ENCODE results near the gene ADARB2. TPM values are rescaled to one million over a fixed set of nuclear protein-coding genes. Genes with fewer than 3 reads are reported as not detected.

Gene ADARB2
- total and polyA plus RNA-seq, 5 donors from 2014 or later = 0.27 to 2.9 (median 0.69) TPM; not detected in 1

GRCh38 chr10:1360558-1361164 lies 376.7 kb downstream of the ADARB2 start:
- Mint-ChIP-seq H3K9me3 (peaks cover 0 to 2% (median 0%) of the 10 kb centered on the region in 7 donors), H3K36me3 (no peaks in the 10 kb centered on the region), H3K4me1 (peaks cover 0 to 26% (median 7%) of the 10 kb centered on the region in 4 donors), H3K27me3 (peaks cover 8% of the 10 kb centered on the region), H3K27ac (peak overlapping the region in 1 of 3 donors; percentile 82), H3K4me3 (no peak overlapping the region)
- Histone ChIP-seq H3K4me3 (ENCODE audit: low read depth, low read length) (no peak overlapping the region), H3K4me1 (ENCODE audit: control insufficient read depth, insufficient read depth, low read length, poor library complexity, severe bottlenecking) (peaks cover 11% of the 10 kb centered on the region), H3K27ac (ENCODE audit: insufficient read depth, low read length, poor library complexity, severe bottlenecking) (no peak overlapping the region), H3K9me3 (ENCODE audit: control insufficient read depth in 2 of 2, low read length in 2 of 2) (no peaks in the 10 kb centered on the region), H3K27me3 (ENCODE audit: control insufficient read depth, insufficient read depth, low read length) (peaks cover 2% of the 10 kb centered on the region), H3K36me3 (ENCODE audit: control insufficient read depth, insufficient read depth, low read length) (no peaks in the 10 kb centered on the region)
- ATAC-seq (ENCODE audit: low read depth in 2 of 2) = no peak
- no peak for DNase-seq

DNA sequence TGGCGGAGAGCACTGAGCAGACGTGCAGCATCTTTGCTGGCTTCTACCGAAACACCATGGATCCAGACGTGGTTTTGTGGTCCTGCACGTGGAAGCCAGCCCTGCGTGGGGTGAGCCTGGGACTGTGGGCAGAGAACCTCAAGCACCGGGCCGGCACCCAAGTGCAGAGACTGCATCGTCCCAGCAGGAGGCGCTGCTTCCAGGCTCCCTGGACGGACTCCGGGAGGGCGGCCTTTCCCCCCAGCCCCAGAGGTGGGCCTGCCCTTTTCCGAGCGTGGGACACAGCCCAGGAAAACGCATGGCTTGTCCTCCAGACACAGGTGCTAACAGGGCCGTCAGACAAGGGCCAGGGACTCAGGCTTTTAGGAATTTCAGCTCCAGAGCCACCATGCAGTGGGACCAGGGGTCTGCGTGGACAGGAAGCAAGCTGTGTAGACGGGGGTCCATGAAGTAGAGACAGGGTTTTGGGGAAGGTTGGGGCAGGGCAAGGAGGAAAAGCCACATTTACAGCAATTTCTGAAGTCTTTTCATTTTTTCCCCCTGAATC lies 377.2 kb downstream of the ADARB2 start:
- Mint-ChIP-seq H3K36me3 (no peaks in the 10 kb centered on the region), H3K4me3 (no peak overlapping the region), H3K27me3 (peaks cover 8% of the 10 kb centered on the region), H3K4me1 (peaks cover 0 to 26% (median 7%) of the 10 kb centered on the region in 4 donors), H3K9me3 (peaks cover 0 to 2% (median 0%) of the 10 kb centered on the region in 7 donors), H3K27ac (peak overlapping the region in 1 of 3 donors; percentile 82)
- H3K36me3 ChIP-seq (ENCODE audit: control insufficient read depth, insufficient read depth, low read length) = no peaks in the 10 kb centered on the region
- H3K4me3 ChIP-seq (ENCODE audit: low read depth, low read length) = no peak overlapping the region
- no peak overlapping the region for H3K27ac ChIP-seq (ENCODE audit: insufficient read depth, low read length, poor library complexity, severe bottlenecking)
- no peak for ATAC-seq (ENCODE audit: low read depth in 2 of 2)
- no peaks in the 10 kb centered on the region for H3K9me3 ChIP-seq (ENCODE audit: control insufficient read depth in 2 of 2, low read length in 2 of 2)
- peak in 1 of 3 donors; percentile 9 for DNase-seq
- peaks cover 11% of the 10 kb centered on the region for H3K4me1 ChIP-seq (ENCODE audit: control insufficient read depth, insufficient read depth, low read length, poor library complexity, severe bottlenecking)
- peaks cover 2% of the 10 kb centered on the region for H3K27me3 ChIP-seq (ENCODE audit: control insufficient read depth, insufficient read depth, low read length)

DNA sequence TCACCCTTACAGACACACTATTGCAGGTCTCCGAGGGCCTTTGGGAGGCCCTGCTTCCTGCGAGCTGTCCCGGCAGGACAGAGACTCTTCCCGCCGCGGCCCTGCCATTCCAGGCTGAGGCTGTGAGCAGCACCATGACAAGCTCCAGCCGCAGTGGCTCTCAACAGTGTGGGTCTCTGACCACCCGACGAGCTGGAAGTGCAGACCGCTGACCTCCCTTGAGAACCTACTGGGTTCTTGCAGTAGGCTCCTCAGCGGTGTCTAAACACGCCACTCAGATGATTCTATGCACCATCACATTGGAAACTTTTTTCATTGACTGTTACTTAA lies 377.7 kb downstream of the ADARB2 start:
- H3K27ac Mint-ChIP-seq = peak overlapping the region in 2 of 3 donors; percentile 43 to 82
- no peak for ATAC-seq (ENCODE audit: low read depth in 2 of 2)
- peaks cover 2% of the 10 kb centered on the region for H3K27me3 ChIP-seq (ENCODE audit: control insufficient read depth, insufficient read depth, low read length)
- peaks cover 8% of the 10 kb centered on the region for H3K27me3 Mint-ChIP-seq
- H3K4me1 ChIP-seq (ENCODE audit: control insufficient read depth, insufficient read depth, low read length, poor library complexity, severe bottlenecking) = peaks cover 11% of the 10 kb centered on the region
- no peak for DNase-seq
- H3K4me1 Mint-ChIP-seq = peaks cover 0 to 26% (median 7%) of the 10 kb centered on the region in 4 donors
- no peaks in the 10 kb centered on the region for H3K9me3 ChIP-seq (ENCODE audit: control insufficient read depth in 2 of 2, low read length in 2 of 2)
- peak overlapping the region in 1 of 4 donors; percentile 23 for H3K4me3 Mint-ChIP-seq
- H3K4me3 ChIP-seq (ENCODE audit: low read depth, low read length) = no peak overlapping the region
- no peaks in the 10 kb centered on the region for H3K36me3 Mint-ChIP-seq
- no peaks in the 10 kb centered on the region for H3K36me3 ChIP-seq (ENCODE audit: control insufficient read depth, insufficient read depth, low read length)
- H3K9me3 Mint-ChIP-seq = peaks cover 0 to 2% (median 0%) of the 10 kb centered on the region in 7 donors
- H3K27ac ChIP-seq (ENCODE audit: insufficient read depth, low read length, poor library complexity, severe bottlenecking) = no peak overlapping the region

DNA sequence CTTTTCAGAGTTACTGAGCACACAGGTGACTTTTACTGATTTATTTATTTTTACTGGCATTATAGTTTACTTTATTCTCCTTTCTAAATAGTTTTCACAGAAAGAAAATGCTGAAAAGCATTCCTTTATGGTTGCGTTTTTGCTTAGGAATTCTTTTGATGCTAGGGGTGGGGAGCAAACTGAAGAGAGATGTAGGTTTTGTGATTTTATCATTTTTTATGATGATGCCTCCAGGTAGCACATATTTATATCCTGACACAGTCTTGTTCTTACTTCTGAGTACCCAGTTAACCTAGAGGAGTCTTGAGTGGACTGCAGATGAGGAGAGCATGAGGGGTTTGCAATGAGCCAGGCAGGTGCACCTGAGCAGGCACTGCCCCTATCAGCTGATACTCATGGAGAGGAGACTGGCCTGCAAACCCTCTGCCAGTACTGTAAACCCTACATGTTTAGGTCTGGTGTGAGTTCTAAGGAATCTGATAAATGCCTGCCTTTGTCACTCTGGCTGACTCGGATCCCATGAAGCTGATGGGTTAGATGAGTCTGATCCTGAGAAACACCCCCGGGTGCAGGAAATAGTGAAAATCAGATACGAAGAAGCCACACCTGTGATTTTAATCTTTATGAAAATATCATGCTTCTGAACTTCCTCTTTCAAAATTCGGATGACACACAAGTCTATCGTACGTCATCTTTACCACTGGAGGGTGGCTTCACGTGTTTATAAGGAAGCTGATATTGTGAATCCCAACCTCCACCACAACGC lies 378.3 kb downstream of the ADARB2 start:
- Histone ChIP-seq H3K27me3 (ENCODE audit: control insufficient read depth, insufficient read depth, low read length) (peaks cover 2% of the 10 kb centered on the region), H3K9me3 (ENCODE audit: control insufficient read depth in 2 of 2, low read length in 2 of 2) (no peaks in the 10 kb centered on the region), H3K27ac (ENCODE audit: insufficient read depth, low read length, poor library complexity, severe bottlenecking) (no peak overlapping the region), H3K4me1 (ENCODE audit: control insufficient read depth, insufficient read depth, low read length, poor library complexity, severe bottlenecking) (peaks cover 11% of the 10 kb centered on the region), H3K36me3 (ENCODE audit: control insufficient read depth, insufficient read depth, low read length) (no peaks in the 10 kb centered on the region), H3K4me3 (ENCODE audit: low read depth, low read length) (no peak overlapping the region)
- peak overlapping the region; percentile 43 to 82 (median 51) for H3K27ac Mint-ChIP-seq
- DNase-seq = peak in 2 of 3 donors; percentile 23 to 81
- peaks cover 0 to 2% (median 0%) of the 10 kb centered on the region in 7 donors for H3K9me3 Mint-ChIP-seq
- H3K4me1 Mint-ChIP-seq = peaks cover 0 to 26% (median 7%) of the 10 kb centered on the region in 4 donors
- H3K27me3 Mint-ChIP-seq = peaks cover 8% of the 10 kb centered on the region
- ATAC-seq (ENCODE audit: low read depth in 2 of 2) = peak; percentile 54 to 74
- no peaks in the 10 kb centered on the region for H3K36me3 Mint-ChIP-seq
- H3K4me3 Mint-ChIP-seq = peak overlapping the region in 2 of 4 donors; percentile 23 to 41

DNA sequence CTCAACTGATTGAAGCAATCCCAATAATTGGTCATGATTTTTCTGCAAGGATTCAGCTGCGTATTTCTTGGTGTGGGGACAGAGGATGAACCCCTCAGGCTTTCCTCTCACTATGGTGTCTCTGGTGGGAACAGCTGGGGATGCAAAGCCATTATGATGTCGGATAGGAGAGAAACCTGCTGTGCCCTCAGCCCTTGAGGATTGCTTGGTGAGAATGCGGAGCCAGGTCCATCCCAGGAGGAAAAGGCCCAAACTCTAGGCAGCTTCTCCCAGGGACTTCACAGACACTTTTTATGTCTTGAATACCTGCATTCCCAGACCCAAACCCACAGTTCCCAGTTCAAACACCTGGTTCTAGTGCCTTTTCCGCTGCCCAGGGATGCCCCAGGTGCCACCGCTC lies 379.2 kb downstream of the ADARB2 start:
- H3K27me3 Mint-ChIP-seq = peaks cover 8% of the 10 kb centered on the region
- no peak for ATAC-seq (ENCODE audit: low read depth in 2 of 2)
- Histone ChIP-seq H3K9me3 (ENCODE audit: control insufficient read depth in 2 of 2, low read length in 2 of 2) (no peaks in the 10 kb centered on the region), H3K4me3 (ENCODE audit: low read depth, low read length) (no peak overlapping the region), H3K36me3 (ENCODE audit: control insufficient read depth, insufficient read depth, low read length) (no peaks in the 10 kb centered on the region), H3K27me3 (ENCODE audit: control insufficient read depth, insufficient read depth, low read length) (peaks cover 2% of the 10 kb centered on the region), H3K4me1 (ENCODE audit: control insufficient read depth, insufficient read depth, low read length, poor library complexity, severe bottlenecking) (peaks cover 11% of the 10 kb centered on the region), H3K27ac (ENCODE audit: insufficient read depth, low read length, poor library complexity, severe bottlenecking) (no peak overlapping the region)
- peak overlapping the region in 1 of 3 donors; percentile 9 for H3K27ac Mint-ChIP-seq
- peak overlapping the region in 1 of 4 donors; percentile 67 for H3K4me3 Mint-ChIP-seq
- no peak for DNase-seq
- H3K9me3 Mint-ChIP-seq = peaks cover 0 to 2% (median 0%) of the 10 kb centered on the region in 7 donors
- peaks cover 0 to 26% (median 7%) of the 10 kb centered on the region in 4 donors for H3K4me1 Mint-ChIP-seq
- H3K36me3 Mint-ChIP-seq = no peaks in the 10 kb centered on the region

GRCh38 chr10:1356349-1356748 lies 381.0 kb downstream of the ADARB2 start:
- H3K27me3 ChIP-seq (ENCODE audit: control insufficient read depth, insufficient read depth, low read length) = peaks cover 2% of the 10 kb centered on the region
- no peak overlapping the region for H3K27ac ChIP-seq (ENCODE audit: insufficient read depth, low read length, poor library complexity, severe bottlenecking)
- H3K4me1 Mint-ChIP-seq = peaks cover 0 to 26% (median 7%) of the 10 kb centered on the region in 4 donors
- no peaks in the 10 kb centered on the region for H3K9me3 Mint-ChIP-seq
- H3K4me3 ChIP-seq (ENCODE audit: low read depth, low read length) = no peak overlapping the region
- H3K4me3 Mint-ChIP-seq = no peak overlapping the region
- no peaks in the 10 kb centered on the region for H3K9me3 ChIP-seq (ENCODE audit: control insufficient read depth in 2 of 2, low read length in 2 of 2)
- no peaks in the 10 kb centered on the region for H3K36me3 Mint-ChIP-seq
- DNase-seq (no peak), ATAC-seq (ENCODE audit: low read depth in 2 of 2) (no peak)
- peaks cover 11% of the 10 kb centered on the region for H3K4me1 ChIP-seq (ENCODE audit: control insufficient read depth, insufficient read depth, low read length, poor library complexity, severe bottlenecking)
- no peak overlapping the region for H3K27ac Mint-ChIP-seq
- H3K36me3 ChIP-seq (ENCODE audit: control insufficient read depth, insufficient read depth, low read length) = no peaks in the 10 kb centered on the region
- peaks cover 8% of the 10 kb centered on the region for H3K27me3 Mint-ChIP-seq

DNA sequence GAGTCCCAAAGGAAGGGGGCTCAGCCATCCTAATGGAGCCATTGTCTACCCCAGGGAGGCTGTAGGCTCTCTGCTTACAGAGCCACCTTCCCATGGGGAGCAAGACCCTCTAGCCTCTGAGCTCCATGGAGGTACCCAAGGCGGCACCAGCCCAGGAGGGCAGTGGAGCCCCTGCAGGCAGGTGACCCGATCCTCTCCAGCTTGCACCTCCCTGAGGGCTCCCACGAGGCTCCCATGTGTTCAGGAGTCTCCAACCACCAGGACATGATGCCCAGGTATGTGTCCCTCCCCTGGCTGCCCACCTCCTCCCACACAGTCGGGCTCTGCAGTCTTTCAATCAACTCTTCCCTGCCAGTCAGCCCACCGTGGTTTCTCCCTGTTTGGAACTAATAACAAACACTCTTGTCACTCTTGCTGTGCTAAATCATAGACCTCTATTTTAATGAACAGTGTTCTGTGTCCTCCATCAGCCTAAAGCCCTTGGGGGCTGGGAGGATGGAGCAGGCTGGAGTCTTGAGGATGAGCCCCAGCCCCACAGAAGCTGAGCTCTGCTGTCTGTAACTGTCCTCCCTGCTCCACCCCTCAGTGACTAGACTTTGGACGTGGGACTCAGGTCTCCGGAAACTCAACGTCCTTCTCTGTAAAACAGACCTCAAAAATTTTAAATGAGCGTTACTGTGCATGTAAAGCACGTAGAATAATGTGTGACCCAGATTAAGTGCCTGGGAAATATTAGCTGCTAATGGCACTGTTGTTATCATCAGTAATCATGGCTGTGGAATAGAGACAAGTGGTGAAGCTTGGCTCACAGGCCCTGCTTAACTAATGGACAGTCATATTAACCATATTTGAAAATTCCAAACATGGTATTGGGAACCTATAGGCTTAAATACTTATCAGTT lies 382.3 kb downstream of the ADARB2 start:
- H3K27ac Mint-ChIP-seq = no peak overlapping the region
- no peak for DNase-seq
- Histone ChIP-seq H3K9me3 (ENCODE audit: control insufficient read depth in 2 of 2, low read length in 2 of 2) (no peaks in the 10 kb centered on the region), H3K27ac (ENCODE audit: insufficient read depth, low read length, poor library complexity, severe bottlenecking) (no peak overlapping the region), H3K4me1 (ENCODE audit: control insufficient read depth, insufficient read depth, low read length, poor library complexity, severe bottlenecking) (peaks cover 10% of the 10 kb centered on the region), H3K36me3 (ENCODE audit: control insufficient read depth, insufficient read depth, low read length) (no peaks in the 10 kb centered on the region), H3K4me3 (ENCODE audit: low read depth, low read length) (no peak overlapping the region), H3K27me3 (ENCODE audit: control insufficient read depth, insufficient read depth, low read length) (peaks cover 2% of the 10 kb centered on the region)
- no peak for ATAC-seq (ENCODE audit: low read depth in 2 of 2)
- peaks cover 8% of the 10 kb centered on the region for H3K27me3 Mint-ChIP-seq
- H3K36me3 Mint-ChIP-seq = no peaks in the 10 kb centered on the region
- H3K4me1 Mint-ChIP-seq = peaks cover 0 to 24% (median 7%) of the 10 kb centered on the region in 4 donors
- no peak overlapping the region for H3K4me3 Mint-ChIP-seq
- no peaks in the 10 kb centered on the region for H3K9me3 Mint-ChIP-seq
